GM13976 (cell line): ENCODE measurements around the gene OR10A5.
A peak's percentile ranks its signal among the peaks of the same experiment; 100 is the strongest.
"Not testable (repeated sequence)": the region's sequence is repeated elsewhere in the genome, so short reads cannot be mapped to it uniquely, and the experiment has no call there.

Source experiments
- DNase-seq: peaks from one replicate; pipeline ENCODE4 v3.0.0; 2012; ENCODE audit warnings: low spot score
- CTCF ChIP-seq: IDR thresholded peaks from 2 replicates; pipeline ENCODE4 v1.5.1; 2012; ENCODE audit warnings: borderline replicate concordance, mild to moderate bottlenecking; ENCODE audit not compliant: insufficient read depth; ENCODE audit errors: extremely low read depth, missing control alignments, control extremely low read depth
- in situ Hi-C: fragments of 300-500 bp; cut with MboI; formaldehyde crosslinking; loops from one replicate; pipeline ENCODE4 v1.12.0; 2022; ENCODE audit warnings: low sequenced_read_pairs, mixed read lengths, inconsistent platforms; ENCODE audit not compliant: unreplicated experiment

OR10A5 gene

GRCh38 chr11:6844356-6844755 is 1.1 kb upstream of the OR10A5 start:
- in situ Hi-C loops = no loop called here

GRCh38 chr11:6850526-6850925 is 5.0 kb downstream of the OR10A5 start:
- no peak for DNase-seq
- TF ChIP-seq CTCF = no peak
- in situ Hi-C loops = no loop called here

More at GRCh38 chr11:6844356-6844755, 1.1 kb upstream of the OR10A5 start:
- no peak for TF ChIP-seq CTCF
- DNase-seq = no peak

GRCh38 chr11:6854801-6855200 is 9.3 kb downstream of the OR10A5 start:
- in situ Hi-C loops, DNase-seq: not testable (repeated sequence)

- no peak for DNase-seq
- in situ Hi-C loops = no loop called here
Measured at GRCh38 chr11:6855971-6856541, 10.6 kb downstream of the OR10A5 start.

GRCh38 chr11:6856871-6857270 is 11.4 kb downstream of the OR10A5 start:
- in situ Hi-C loops = no loop called here
- DNase-seq = peak; percentile 22
- TF ChIP-seq CTCF = no peak

More at GRCh38 chr11:6855971-6856541, 10.6 kb downstream of the OR10A5 start:
- TF ChIP-seq CTCF = no peak

- TF ChIP-seq CTCF = no peak
- in situ Hi-C loops = no loop called here
- no peak for DNase-seq
Measured at GRCh38 chr11:6862961-6863360, 17.5 kb downstream of the OR10A5 start, which contains the start of gene OR10A2. OR10A2 (plus strand) TSS chr11:6863057; CDS start chr11:6869755, 6,698 bp downstream.

GRCh38 chr11:6864438-6864837 is 19.0 kb downstream of the OR10A5 start:
- no peak for DNase-seq
- no peak for TF ChIP-seq CTCF
- in situ Hi-C loops = no loop called here
